Measurements from ENCODE around the gene PHF21A.

Gene PHF21A

GRCh38 chr11:45949992-45950407 is 171.3 kb downstream of the PHF21A start:
- no peak for TF ChIP-seq CTCF (IDR thresholded peaks at IDR 0.05; ENCODE audit: low read depth, low read length)
- no peak for DNase-seq (ENCODE audit: extremely low read depth, low read depth)

DNA sequence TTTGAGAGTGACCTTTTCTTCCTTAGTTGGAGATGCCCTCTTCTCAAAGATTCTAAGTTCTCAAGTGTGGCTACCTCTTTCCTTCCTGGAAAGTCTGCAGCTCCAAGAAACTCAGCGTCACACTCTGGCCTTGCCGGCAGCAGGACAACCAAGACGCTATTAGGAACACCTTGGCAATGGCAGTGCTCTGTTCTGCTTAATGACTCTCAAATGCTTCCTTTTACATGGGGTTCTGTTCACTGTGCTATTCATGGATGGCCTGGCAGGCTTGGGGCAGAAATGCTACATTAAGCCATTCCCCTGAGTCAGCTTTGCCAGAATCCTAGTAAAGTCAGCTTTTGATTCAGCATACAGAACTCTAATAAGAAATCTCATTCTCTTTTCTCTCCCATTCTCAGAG is 172.9 kb downstream of the PHF21A start:
- no peak for TF ChIP-seq CTCF (IDR thresholded peaks at IDR 0.05; ENCODE audit: low read depth, low read length)
- no peak for DNase-seq (ENCODE audit: extremely low read depth, low read depth)

DNA sequence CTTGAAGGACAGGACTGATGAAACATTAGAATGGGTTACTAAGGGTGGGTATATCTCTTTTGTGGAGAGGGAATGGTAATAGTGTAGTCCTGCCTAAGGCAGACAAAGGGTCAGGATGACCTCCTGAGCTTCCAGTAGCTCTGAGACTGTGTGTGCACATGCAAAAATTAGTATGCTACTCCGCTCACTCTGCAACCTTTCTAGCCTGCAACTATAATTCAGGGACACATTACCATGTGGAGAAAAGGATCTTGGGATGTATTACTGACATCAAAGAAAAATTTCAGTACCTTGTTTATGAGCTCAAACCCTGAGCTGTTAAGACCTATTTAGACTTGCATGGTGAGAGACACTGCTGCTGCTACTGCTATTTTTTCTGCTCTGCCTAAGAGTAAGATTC is 173.4 kb downstream of the PHF21A start:
- TF ChIP-seq CTCF (IDR thresholded peaks at IDR 0.05; ENCODE audit: low read depth, low read length): no peak
- DNase-seq (ENCODE audit: extremely low read depth, low read depth): no peak

- no peak for DNase-seq (ENCODE audit: extremely low read depth, low read depth)
- no peak for TF ChIP-seq CTCF (IDR thresholded peaks at IDR 0.05; ENCODE audit: low read depth, low read length)
Observed at GRCh38 chr11:45945397-45945999, 175.8 kb downstream of the PHF21A start.

GRCh38 chr11:45942381-45942780 is 178.9 kb downstream of the PHF21A start:
- TF ChIP-seq CTCF (IDR thresholded peaks at IDR 0.05; ENCODE audit: low read depth, low read length): no peak
- DNase-seq (ENCODE audit: extremely low read depth, low read depth): no peak

- no peak for TF ChIP-seq CTCF (IDR thresholded peaks at IDR 0.05; ENCODE audit: low read depth, low read length)
- no peak for DNase-seq (ENCODE audit: extremely low read depth, low read depth)
Observed at GRCh38 chr11:45941285-45941684, 180.0 kb downstream of the PHF21A start.

DNA sequence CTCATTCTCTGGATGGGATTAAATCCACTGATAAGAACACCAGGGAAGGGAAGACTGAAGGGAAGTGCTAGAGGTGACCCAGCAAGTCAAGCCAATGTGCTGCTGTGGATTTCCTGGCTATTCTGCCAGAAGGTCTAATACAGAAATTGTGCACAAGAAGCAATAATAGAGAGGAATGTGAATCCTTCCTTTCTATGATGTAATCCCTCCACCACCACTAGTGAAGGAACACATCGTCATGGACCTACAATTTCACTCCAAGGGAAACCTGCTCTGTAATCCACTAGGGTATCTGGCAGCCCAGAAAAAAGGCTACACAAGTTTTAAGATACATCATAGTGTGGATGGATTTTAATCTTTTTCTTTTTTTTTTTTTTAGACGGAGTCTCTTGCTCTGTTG is 181.4 kb downstream of the PHF21A start:
- DNase-seq (ENCODE audit: extremely low read depth, low read depth): no peak
- TF ChIP-seq CTCF (IDR thresholded peaks at IDR 0.05; ENCODE audit: low read depth, low read length): no peak

Measured in AG09319 (cell line).